ENCODE measurements around the gene GMEB2.

Gene GMEB2

GRCh38 chr20:63587256-63587655, 39.6 kb downstream of the GMEB2 start:
- DNase-seq (ENCODE audit: low spot score) = no peak
- TF ChIP-seq, protein P1, sequence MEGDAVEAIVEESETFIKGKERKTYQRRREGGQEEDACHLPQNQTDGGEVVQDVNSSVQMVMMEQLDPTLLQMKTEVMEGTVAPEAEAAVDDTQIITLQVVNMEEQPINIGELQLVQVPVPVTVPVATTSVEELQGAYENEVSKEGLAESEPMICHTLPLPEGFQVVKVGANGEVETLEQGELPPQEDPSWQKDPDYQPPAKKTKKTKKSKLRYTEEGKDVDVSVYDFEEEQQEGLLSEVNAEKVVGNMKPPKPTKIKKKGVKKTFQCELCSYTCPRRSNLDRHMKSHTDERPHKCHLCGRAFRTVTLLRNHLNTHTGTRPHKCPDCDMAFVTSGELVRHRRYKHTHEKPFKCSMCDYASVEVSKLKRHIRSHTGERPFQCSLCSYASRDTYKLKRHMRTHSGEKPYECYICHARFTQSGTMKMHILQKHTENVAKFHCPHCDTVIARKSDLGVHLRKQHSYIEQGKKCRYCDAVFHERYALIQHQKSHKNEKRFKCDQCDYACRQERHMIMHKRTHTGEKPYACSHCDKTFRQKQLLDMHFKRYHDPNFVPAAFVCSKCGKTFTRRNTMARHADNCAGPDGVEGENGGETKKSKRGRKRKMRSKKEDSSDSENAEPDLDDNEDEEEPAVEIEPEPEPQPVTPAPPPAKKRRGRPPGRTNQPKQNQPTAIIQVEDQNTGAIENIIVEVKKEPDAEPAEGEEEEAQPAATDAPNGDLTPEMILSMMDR (IDR thresholded peaks at IDR 0.05; ENCODE audit: extremely low read depth, missing control alignments) = no peak

DNA sequence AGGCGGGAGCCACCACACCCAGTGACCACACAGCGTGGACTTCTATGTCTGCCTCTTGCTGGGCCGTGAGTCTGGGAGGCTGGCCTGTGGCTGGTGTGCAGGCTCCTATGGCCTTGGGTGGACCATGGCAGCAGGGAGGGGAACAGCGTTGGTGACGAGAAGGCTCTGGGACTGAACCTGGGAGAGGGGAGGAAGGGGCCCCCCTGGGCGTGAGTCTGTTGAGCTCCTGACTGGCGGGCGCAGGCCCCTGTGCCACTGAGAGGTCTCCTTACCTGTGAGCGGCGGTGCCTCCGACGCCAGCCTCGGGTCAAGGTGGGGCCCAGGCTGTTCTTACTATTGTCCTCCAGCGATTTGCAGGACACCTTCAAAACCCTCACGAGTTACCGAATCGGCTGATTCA, 40.1 kb downstream of the GMEB2 start:
- DNase-seq (ENCODE audit: low spot score) = no peak
- TF ChIP-seq, protein P1 (IDR thresholded peaks at IDR 0.05; ENCODE audit: extremely low read depth, missing control alignments) = no peak

- TF ChIP-seq, protein P1 (IDR thresholded peaks at IDR 0.05; ENCODE audit: extremely low read depth, missing control alignments) = no peak
- DNase-seq (ENCODE audit: low spot score) = no peak
Measured at GRCh38 chr20:63585616-63586565, 41.0 kb downstream of the GMEB2 start.

DNA sequence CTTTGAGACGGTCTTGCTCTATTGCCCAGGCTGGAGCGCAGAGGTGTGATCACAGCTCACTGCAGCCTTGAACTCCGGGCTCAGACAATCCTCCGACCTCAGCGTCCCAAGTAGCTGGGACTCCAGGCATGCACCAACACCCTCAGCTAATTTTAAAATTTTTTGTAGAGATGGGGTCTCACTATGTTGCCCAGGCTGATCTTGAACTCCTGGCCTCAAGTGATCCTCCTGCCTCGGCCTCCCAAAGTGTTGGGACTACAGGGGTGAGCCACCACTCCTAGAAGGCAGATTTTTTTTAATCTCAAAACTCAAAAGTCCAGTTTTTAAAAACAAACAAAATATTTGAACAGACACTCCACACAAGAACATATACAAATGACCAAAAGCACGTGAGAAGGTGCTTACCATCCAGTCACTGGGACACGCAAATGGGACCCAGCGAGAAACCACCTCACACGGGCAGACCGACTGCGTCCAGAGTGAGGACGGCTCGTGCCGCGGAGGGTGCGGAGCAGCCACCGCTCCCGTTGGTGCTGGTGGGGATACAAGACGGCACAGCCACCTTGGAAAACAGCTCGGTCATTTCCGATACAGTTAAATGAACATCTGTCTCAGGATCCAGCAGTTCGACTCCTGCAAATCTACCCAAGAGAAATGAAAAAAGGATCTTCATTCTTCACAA, 44.4 kb downstream of the GMEB2 start:
- no peak for DNase-seq (ENCODE audit: low spot score)

GRCh38 chr20:63580796-63581461, 46.0 kb downstream of the GMEB2 start:
- TF ChIP-seq, protein P1 (IDR thresholded peaks at IDR 0.05; ENCODE audit: extremely low read depth, missing control alignments) = peak; percentile 46
- peak; percentile 78 for DNase-seq (ENCODE audit: low spot score)

More for the DNA sequence above, 44.4 kb downstream of the GMEB2 start:
- TF ChIP-seq, protein P1 (IDR thresholded peaks at IDR 0.05; ENCODE audit: extremely low read depth, missing control alignments) = no peak

- TF ChIP-seq, protein P1 (IDR thresholded peaks at IDR 0.05; ENCODE audit: extremely low read depth, missing control alignments) = no peak
- no peak for DNase-seq (ENCODE audit: low spot score)
Measured at GRCh38 chr20:63579017-63579694, 47.7 kb downstream of the GMEB2 start.

All from GM20000 (cell line).